Neuronal stem cell (in vitro differentiated cells): ENCODE measurements around the gene PPP2R5B.

Experiments used
- DNase-seq: peaks from one replicate; pipeline ENCODE4 v3.0.0-alpha.2; 2013; ENCODE audit warnings: low spot score
- H2AFZ ChIP-seq: one replicate; pipeline ENCODE4 v1.6.1; 2013; ENCODE audit warnings: mild to moderate bottlenecking, low read length, inconsistent platforms
- H2AK5ac ChIP-seq: 2 replicates; pipeline ENCODE4 v1.6.1; 2013; ENCODE audit warnings: low read depth, mild to moderate bottlenecking, inconsistent platforms, low read length, moderate library complexity, mixed read lengths
- H2BK120ac ChIP-seq: 2 replicates; pipeline ENCODE4 v1.6.1; 2013; ENCODE audit warnings: low read depth, mild to moderate bottlenecking, inconsistent platforms, low read length, moderate library complexity, mixed read lengths
- H2BK12ac ChIP-seq: one replicate; pipeline ENCODE4 v1.6.1; 2013; ENCODE audit warnings: low read length, inconsistent platforms
- H2BK15ac ChIP-seq: 2 replicates; pipeline ENCODE4 v1.6.1; 2013; ENCODE audit warnings: mild to moderate bottlenecking, low read length, inconsistent platforms, mixed read lengths
- H2BK5ac ChIP-seq: one replicate; pipeline ENCODE4 v1.6.1; 2013; ENCODE audit warnings: inconsistent platforms, mild to moderate bottlenecking, low read length, moderate library complexity
- H3K14ac ChIP-seq: one replicate; pipeline ENCODE4 v1.6.1; 2013; ENCODE audit warnings: low read length, inconsistent platforms
- H3K18ac ChIP-seq: 2 replicates; pipeline ENCODE4 v1.6.1; 2013; ENCODE audit warnings: low read length, inconsistent platforms
- H3K23ac ChIP-seq: 2 replicates; pipeline ENCODE4 v1.6.1; 2013; ENCODE audit warnings: low read depth, mild to moderate bottlenecking, mixed read lengths, low read length, inconsistent platforms; ENCODE audit not compliant: poor library complexity
- H3K27ac ChIP-seq: replicated peaks from 3 replicates; pipeline ENCODE4 v1.5.1; 2013; ENCODE audit warnings: low read length, inconsistent platforms
- H3K27me3 ChIP-seq, 3 experiments: 2 replicates each; pipeline ENCODE4 v1.6.1; 2013; ENCODE audit warnings: low read length in 3 of 3, mild to moderate bottlenecking in 2 of 3, inconsistent platforms in 1 of 3, low read depth in 1 of 3, mixed read lengths in 1 of 3, moderate library complexity in 1 of 3; ENCODE audit not compliant: control insufficient read depth in 3 of 3, insufficient read depth in 3 of 3
- H3K36me3 ChIP-seq, 2 donors: replicated peaks in 1 of 2; 2 replicates each; pipeline ENCODE4 v1.6.1; 2013; ENCODE audit warnings: low read length in 2 of 2; ENCODE audit not compliant: control insufficient read depth in 2 of 2, insufficient read depth in 2 of 2
- H3K4ac ChIP-seq: 2 replicates; pipeline ENCODE4 v1.6.1; 2013; ENCODE audit warnings: inconsistent platforms, mild to moderate bottlenecking, low read length, moderate library complexity
- H3K4me1 ChIP-seq, 2 donors: 1 replicate in 1 of 2; 2 replicates in 1 of 2; pipeline ENCODE4 v1.6.1; 2013; ENCODE audit warnings: low read length in 2 of 2, low read depth in 1 of 2; ENCODE audit not compliant: control insufficient read depth in 2 of 2, insufficient read depth in 1 of 2
- H3K4me2 ChIP-seq: one replicate; pipeline ENCODE4 v1.6.1; 2013; ENCODE audit warnings: mild to moderate bottlenecking, low read length, inconsistent platforms; ENCODE audit not compliant: insufficient read depth, poor library complexity, severe bottlenecking
- H3K4me3 ChIP-seq, 2 donors: 2 replicates each; pipeline ENCODE4 v1.5.1; 2013; ENCODE audit warnings: low read length in 2 of 2, mild to moderate bottlenecking in 2 of 2, inconsistent platforms in 1 of 2, moderate library complexity in 1 of 2
- H3K79me1 ChIP-seq: one replicate; pipeline ENCODE4 v1.6.1; 2013; ENCODE audit warnings: low read depth, mild to moderate bottlenecking, inconsistent platforms, low read length, moderate library complexity
- H3K9ac ChIP-seq: one replicate; pipeline ENCODE4 v1.6.1; 2013; ENCODE audit warnings: mild to moderate bottlenecking, low read depth, low read length, inconsistent platforms; ENCODE audit not compliant: poor library complexity
- H3K9me3 ChIP-seq, 2 donors: replicated peaks in 1 of 2; 2 replicates each; pipeline versions ENCODE3 to v1.6.1; 2013; ENCODE audit warnings: low read length in 2 of 2, mild to moderate bottlenecking in 2 of 2, inconsistent platforms in 1 of 2, low read depth in 1 of 2, mixed read lengths in 1 of 2, moderate library complexity in 1 of 2; ENCODE audit not compliant: control insufficient read depth in 2 of 2, insufficient read depth in 1 of 2
- H4K8ac ChIP-seq: one replicate; pipeline ENCODE4 v1.6.1; 2013; ENCODE audit warnings: low read depth, mild to moderate bottlenecking, inconsistent platforms, low read length, moderate library complexity
- H4K91ac ChIP-seq: one replicate; pipeline ENCODE4 v1.6.1; 2013; ENCODE audit warnings: low read length, low read depth, mild to moderate bottlenecking, inconsistent platforms; ENCODE audit not compliant: poor library complexity
- WGBS, 2 donors: extraction: QIAGEN DNeasy Blood & Tissue Kit; methylation state at CpG; one replicate each; pipeline ENCODE4 v1.1.7; 2013; ENCODE audit warnings: missing lambda C conversion rate in 2 of 2, mixed read lengths in 1 of 2; ENCODE audit not compliant: insufficient read length in 2 of 2, insufficient replicate concordance in 1 of 2; ENCODE audit errors: extremely low coverage in 2 of 2; 5-methylcytosine and 5-hydroxymethylcytosine counted together

The PPP2R5B gene

DNA sequence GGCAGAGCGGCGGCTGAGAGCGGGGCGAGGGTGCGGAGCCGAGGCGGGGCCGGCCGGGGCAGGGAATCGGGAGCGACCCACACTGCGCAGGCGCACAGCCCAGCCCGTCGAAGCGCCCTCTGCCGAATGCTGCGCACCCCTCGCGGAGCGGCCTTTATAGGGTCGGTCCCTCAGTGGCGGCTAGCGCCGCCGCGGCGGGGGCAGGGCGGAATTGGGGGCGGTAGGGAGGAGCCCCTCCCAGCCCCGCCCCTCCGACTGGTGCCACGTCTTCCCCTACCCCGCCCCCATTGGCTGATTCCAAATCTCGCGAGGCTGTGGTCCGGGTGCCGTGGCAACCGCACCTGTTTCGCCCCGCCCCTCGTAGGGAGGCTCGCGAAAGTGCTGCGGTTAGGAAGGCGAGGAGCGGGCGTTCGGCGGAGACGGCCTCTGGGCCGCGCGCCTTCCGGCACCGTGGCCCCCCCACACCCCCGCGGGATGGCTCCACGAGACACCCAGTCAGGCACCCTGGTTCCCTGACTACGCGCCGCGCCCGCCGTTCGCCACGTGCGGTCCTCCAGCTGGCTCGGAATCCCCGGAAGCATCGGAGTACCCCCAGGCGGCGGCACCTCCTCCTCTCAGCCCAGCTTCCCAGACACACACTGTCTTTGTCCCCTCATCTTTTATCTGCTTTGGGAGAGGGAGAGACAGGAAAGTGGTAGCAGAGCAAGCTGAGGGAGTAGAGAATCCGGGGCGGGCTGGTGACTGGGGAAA, 45.8 kb upstream of the PPP2R5B start, which contains the start of gene EHD1:
EHD1 (minus strand) TSS at position 128 of the 750 bp plus-strand sequence. CDS start 157 bp downstream, outside the sequence.
- H3K79me1 ChIP-seq: peaks cover 10% of the 10 kb centered on the region
- peak within 1 kb of the TSS; percentile 93 for H2BK5ac ChIP-seq
- peak within 1 kb of the TSS; percentile 80 for H3K27ac ChIP-seq
- peak within 1 kb of the TSS; percentile 97 for H3K23ac ChIP-seq
- peaks cover 3 to 7% of the 10 kb centered on the region in 2 donors for H3K36me3 ChIP-seq
- peak within 1 kb of the TSS; percentile 100 for H3K9ac ChIP-seq
- no peaks in the 10 kb centered on the region for H3K9me3 ChIP-seq
- peaks cover 0 to 8% (median 0%) of the 10 kb centered on the region in 3 experiments for H3K27me3 ChIP-seq
- H3K4me3 ChIP-seq: peak within 1 kb of the TSS; percentile 88 to 99
- peak within 1 kb of the TSS; percentile 81 for H2AK5ac ChIP-seq
- H4K8ac ChIP-seq: no peak within 1 kb of the TSS
- peak within 1 kb of the TSS; percentile 96 for H3K14ac ChIP-seq
- H3K4me2 ChIP-seq: peak within 1 kb of the TSS; percentile 96
- H3K4me1 ChIP-seq: peaks cover 19 to 34% of the 10 kb centered on the region in 2 donors
- H4K91ac ChIP-seq: peak within 1 kb of the TSS; percentile 77
- H3K18ac ChIP-seq: peak within 1 kb of the TSS; percentile 98
- WGBS, 2 donors: no CpG with 5 or more reads among the region's 75 CpGs
- H3K4ac ChIP-seq: peak within 1 kb of the TSS; percentile 89
- H2BK15ac ChIP-seq: peak within 1 kb of the TSS; percentile 86
- peak within 1 kb of the TSS; percentile 93 for H2BK12ac ChIP-seq
- peak within 1 kb of the TSS; percentile 95 for H2AFZ ChIP-seq
- DNase-seq: peak; percentile 99
- H2BK120ac ChIP-seq: peak within 1 kb of the TSS; percentile 57

DNA sequence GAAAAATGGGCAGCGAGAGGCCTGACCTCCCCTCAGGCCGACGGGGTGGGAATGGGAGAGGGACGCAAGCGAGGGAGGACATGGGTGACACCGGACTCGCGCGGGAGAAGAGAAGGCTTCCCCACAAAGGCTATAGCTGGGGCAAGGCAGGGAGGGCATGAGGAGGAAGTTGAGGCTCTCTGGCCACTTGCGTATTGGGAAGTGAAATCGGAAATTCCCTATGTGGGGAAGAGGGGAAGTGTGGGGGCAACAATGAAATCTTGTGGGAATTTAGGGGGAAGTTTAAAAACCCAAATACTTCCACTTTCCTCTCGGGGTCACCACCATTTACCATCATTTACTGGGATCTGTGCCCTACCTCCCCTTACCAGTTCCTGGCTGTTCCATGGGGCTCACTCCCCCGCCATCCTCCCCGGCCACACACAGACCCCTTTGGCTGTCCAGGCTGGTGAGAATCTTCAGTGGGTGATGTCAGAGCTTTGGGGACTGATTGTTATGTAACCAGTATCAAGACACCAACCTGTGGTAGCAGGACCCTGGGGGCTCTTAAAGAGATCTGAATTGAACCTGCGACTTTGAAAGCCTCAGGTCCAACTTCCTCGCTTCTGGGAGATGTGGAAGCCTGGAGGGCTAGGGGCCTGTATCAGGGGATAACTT, 45.1 kb upstream of the PPP2R5B start:
- Histone ChIP-seq H3K27ac (peak overlapping the region; percentile 80), H3K4me2 (peak overlapping the region; percentile 96), H3K4me3 (peak overlapping the region; percentile 88 to 97), H2AK5ac (peak overlapping the region; percentile 71), H3K14ac (peak overlapping the region; percentile 14), H2AFZ (peak overlapping the region; percentile 90), H3K79me1 (peaks cover 10% of the 10 kb centered on the region), H3K9me3 (no peaks in the 10 kb centered on the region), H2BK5ac (peak overlapping the region; percentile 93), H2BK120ac (peak overlapping the region; percentile 57), H3K4me1 (peaks cover 19 to 34% of the 10 kb centered on the region in 2 donors), H3K27me3 (peaks cover 0 to 15% (median 0%) of the 10 kb centered on the region in 3 experiments), H3K9ac (peak overlapping the region; percentile 97), H3K18ac (peak overlapping the region; percentile 96), H4K91ac (peak overlapping the region; percentile 77), H4K8ac (no peak overlapping the region), H3K36me3 (peaks cover 3 to 4% of the 10 kb centered on the region in 2 donors), H2BK15ac (peak overlapping the region; percentile 46), H3K23ac (peak overlapping the region; percentile 97), H2BK12ac (no peak overlapping the region), H3K4ac (peak overlapping the region; percentile 24)
- WGBS, 2 donors: no CpG with 5 or more reads among the region's 16 CpGs
- DNase-seq: no peak

DNA sequence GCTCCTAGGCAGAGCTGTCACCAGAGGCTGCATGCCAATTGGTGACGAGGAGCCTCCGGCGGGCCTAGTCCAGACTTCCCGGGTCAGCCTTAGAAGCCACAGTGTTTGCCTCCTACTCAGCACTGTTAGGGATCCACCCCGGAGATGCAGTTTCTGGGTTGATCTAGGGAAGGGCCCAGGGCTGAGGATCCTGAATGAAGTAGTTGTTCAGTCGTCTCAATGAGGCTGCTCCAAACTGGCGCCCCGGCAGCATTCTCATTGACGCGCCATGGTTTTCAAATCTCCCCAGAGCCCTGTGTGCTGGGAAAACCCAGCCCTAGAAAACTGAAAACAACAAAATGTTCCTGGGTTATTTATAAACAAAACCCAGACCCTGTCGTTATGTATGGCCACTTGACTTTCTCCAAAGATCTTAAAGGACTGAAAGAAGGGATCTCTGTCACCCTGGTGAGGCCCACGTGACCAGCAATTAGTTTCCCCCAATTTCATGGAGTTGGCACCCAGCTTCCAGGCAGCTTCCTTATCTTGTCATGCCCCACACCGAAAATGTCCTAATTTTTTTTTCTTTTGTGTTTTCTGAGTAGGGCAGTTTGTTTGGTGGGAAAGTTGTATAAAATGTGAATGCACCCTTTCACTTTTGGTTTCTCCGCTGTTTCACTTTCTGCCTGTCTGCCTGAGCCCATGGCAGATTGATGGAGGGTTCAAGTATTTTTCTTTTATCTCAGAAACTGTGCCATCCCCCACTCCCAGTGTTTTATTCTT, 44.1 kb upstream of the PPP2R5B start:
- H3K27ac ChIP-seq: no peak overlapping the region
- no peaks in the 10 kb centered on the region for H3K9me3 ChIP-seq

More for the DNA sequence above, 44.1 kb upstream of the PPP2R5B start:
- H3K14ac ChIP-seq: no peak overlapping the region
- no peak overlapping the region for H2BK15ac ChIP-seq
- no peak overlapping the region for H2BK12ac ChIP-seq
- no peak overlapping the region for H3K4ac ChIP-seq
- H2AFZ ChIP-seq: no peak overlapping the region
- WGBS, 2 donors: no CpG with 5 or more reads among the region's 14 CpGs
- H2BK120ac ChIP-seq: no peak overlapping the region
- H3K23ac ChIP-seq: no peak overlapping the region
- no peak overlapping the region for H2BK5ac ChIP-seq
- no peak overlapping the region for H3K9ac ChIP-seq
- H3K4me3 ChIP-seq: no peak overlapping the region
- H4K8ac ChIP-seq: no peak overlapping the region
- DNase-seq: no peak
- peaks cover 10% of the 10 kb centered on the region for H3K79me1 ChIP-seq
- no peak overlapping the region for H4K91ac ChIP-seq
- H3K36me3 ChIP-seq: no peaks in the 10 kb centered on the region
- no peak overlapping the region for H2AK5ac ChIP-seq
- peaks cover 18 to 34% of the 10 kb centered on the region in 2 donors for H3K4me1 ChIP-seq
- H3K4me2 ChIP-seq: no peak overlapping the region
- H3K27me3 ChIP-seq: peaks cover 0 to 16% (median 0%) of the 10 kb centered on the region in 3 experiments
- no peak overlapping the region for H3K18ac ChIP-seq
